HG02678 (cell line): Measurements from ENCODE around the gene CEP162.
"Not testable (repeated sequence)": the region's sequence is repeated elsewhere in the genome, so short reads cannot be mapped to it uniquely, and the experiment has no call there.

ENCODE experiments used
- ATAC-seq: cut with Tn5 transposase; IDR thresholded peaks from one replicate; pipeline ENCODE4 v1.9.1; 2021; ENCODE audit warnings: mild to moderate bottlenecking, moderate library complexity; ENCODE audit not compliant: unreplicated experiment

Gene CEP162

GRCh38 chr6:84227434-84228197 is at the start of gene CEP162:
TSS of gene CEP162 (minus strand) at chr6:84227643. CDS start at chr6:84226393, 1,250 bp downstream.
- peak; percentile 96 for ATAC-seq

DNA sequence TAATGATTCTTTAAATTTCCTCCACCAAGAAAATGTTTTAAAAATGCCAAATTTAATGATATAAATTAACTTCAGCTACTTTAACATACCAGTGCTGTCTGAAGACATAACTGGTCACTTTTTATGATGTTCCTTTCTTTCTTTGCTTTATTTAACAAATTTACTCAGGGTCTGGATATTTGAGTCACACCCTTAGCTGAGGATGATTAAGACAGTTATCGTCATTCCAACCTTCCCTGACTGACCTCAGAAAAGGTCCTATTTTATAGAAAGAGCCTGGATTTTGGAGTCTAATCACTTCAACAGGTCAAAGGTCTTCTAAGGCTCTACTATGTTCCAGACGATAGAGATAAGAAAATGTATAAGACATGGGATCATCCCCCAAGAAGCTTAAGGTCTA is 47.4 kb upstream of the CEP162 start:
- ATAC-seq, result no peak

DNA sequence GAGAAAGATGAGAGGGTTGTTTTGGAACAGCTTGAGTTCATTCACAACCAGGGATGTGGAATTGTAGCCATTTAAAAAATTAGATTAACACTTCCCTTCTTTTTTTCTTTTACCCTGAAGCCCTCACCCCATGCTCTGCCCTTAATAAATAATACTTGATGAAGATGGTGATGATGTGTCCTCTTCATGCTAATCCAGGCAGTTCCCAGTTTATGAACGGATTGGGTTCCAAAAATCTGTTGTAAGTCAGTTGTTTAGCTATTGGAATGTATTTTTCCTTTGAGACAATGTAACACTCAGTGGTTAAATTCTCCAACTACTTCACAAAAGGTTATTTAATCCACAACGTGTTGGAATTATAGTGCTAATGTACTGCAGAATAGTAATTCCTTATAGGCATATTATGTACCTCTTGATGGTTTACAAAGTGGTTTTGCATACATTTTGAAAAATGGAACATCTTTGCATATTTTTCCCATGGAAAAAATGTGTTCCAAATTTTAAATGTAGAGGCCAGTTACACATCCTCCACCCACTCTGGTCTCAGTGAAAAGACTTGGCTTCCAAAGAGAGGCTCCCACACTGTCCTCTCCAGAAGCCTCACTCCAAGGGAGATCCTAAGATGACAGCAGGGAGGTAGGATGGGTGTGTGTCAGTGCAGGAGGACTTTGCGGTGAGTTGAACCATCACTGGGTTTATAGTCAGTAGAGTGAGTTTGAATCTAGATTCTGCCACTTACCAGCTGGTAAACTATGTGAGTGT is 45.8 kb upstream of the CEP162 start:
- ATAC-seq, result no peak

- no peak for ATAC-seq
These were observed 44.9 kb upstream of the CEP162 start for GRCh38 chr6:84272298-84272697.

DNA sequence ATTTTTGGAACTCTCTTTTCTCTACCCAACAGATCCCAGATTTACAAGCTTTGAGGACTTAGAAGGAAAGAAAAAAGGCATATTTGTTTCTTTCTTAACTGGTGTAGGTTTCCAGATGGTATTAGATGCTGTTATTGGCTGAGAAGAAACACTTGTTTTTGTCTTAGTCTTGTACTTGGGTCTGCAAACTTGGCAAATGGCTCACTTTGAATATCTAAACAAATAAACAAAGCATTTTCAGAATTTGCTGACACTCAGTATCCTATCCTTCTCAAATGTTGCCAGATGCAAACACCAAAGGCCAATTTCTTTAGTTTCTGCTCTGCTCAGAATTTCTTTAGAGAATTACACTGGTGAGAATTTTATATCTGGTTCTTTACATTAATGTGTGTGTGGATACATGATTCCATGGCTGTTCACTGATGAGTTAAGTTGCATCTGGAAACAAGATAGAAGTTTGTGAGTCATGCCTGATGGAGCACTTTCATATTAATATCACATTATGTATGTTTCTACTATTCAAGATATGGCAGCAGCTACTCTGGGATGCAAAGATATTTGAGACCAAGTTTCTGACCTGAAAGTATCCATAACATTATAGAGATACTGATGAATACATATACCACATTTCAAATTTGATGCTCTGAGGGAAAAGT is 43.7 kb upstream of the CEP162 start:
- no peak for ATAC-seq

DNA sequence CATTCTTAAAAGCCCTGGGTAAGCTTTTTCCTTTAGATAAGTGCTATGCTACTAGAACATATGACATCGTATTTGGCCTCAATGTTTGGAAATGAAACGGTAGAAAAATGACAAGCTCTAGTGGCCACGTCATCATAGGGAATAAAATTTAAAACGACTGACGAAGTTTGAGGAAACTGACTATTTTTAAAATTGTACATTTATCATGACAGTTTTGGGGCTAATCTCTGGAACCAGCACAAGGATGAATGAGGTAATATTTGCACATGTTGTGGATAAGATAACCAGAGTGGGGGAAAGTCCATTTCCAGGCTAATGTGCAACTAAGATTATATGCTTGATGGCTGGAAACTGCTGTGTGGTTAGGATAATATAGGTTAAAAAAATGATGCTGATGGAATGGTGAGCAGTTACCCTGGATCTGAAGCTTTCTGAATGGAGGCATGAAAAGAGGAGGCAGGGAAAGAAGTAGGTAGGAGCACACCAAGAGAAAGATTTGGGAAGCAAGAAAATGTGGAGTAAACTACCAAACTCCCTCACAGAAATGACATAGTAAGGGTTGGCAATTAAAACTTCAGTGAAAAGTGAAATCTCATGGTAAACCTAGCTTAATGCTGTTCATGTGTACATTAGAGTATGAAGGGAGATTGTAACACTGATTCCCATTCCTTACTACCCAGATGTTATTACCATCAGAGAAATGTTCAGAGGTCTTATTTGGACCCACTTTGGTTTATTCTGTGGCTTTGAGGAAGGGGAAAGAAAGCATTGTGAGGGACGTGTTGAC is 42.7 kb upstream of the CEP162 start:
- no peak for ATAC-seq

GRCh38 chr6:84268781-84269180 is 41.3 kb upstream of the CEP162 start:
- ATAC-seq, result no peak

- ATAC-seq, result no peak
These were observed 36.1 kb upstream of the CEP162 start for GRCh38 chr6:84263557-84263956.

DNA sequence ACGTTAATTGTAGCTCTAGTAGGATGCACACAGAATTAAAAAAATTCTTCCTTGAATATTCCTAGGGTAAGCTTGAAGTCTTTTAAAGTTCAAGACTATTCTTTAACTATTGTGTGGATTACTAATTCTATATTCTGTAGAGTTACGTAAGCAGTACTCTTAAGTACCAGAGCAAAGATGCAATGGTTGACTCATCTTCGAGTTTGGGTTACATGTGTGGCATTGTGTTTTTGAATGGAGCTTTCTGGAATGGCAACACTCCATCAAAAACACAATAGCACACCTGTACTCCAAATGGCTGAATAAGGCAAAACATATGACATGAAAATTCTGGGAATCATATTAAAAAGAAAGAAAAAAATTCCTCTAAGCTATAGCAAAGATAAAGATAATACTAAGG is 33.5 kb upstream of the CEP162 start:
- no peak for ATAC-seq

DNA sequence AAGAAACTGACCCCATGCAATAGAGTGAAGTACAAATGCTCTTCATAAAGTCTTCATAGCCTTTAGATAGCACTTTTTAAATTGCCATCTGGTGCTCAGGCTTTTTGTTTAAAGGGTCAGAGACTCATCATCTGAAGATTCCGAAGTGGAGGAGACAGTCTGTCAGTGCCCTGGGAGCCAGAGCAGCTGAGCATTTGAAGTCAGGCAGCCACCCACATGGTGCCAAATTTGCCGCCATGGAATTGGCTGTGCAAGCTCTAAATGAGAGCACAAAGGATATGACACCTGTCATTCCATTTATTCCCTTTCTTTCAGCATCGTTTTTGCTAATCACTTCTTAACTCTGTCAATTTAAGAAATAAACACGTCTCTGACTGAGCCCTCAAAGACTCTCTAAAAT is 32.8 kb upstream of the CEP162 start:
- no peak for ATAC-seq

GRCh38 chr6:84258866-84259265 is 31.4 kb upstream of the CEP162 start:
- no peak for ATAC-seq

DNA sequence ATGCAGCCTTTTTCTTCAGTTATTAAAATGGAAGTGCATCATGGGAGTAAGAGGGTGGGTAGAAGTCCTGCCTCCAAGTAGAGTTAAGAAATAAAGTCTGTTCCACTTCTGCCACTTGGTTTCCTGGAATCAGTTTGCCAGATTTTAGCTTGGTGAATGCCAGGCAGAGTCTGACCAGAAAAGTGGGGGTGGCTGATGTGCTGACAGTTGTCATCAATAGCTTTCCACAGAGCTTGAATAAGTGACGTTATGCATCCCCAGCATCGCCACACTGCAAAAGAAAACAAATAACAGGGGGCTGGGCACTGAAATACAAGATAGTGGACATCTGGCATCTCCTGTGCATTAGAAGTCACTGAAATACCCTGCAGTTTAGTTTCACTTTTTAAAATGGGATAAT is 30.8 kb upstream of the CEP162 start:
- no peak for ATAC-seq

DNA sequence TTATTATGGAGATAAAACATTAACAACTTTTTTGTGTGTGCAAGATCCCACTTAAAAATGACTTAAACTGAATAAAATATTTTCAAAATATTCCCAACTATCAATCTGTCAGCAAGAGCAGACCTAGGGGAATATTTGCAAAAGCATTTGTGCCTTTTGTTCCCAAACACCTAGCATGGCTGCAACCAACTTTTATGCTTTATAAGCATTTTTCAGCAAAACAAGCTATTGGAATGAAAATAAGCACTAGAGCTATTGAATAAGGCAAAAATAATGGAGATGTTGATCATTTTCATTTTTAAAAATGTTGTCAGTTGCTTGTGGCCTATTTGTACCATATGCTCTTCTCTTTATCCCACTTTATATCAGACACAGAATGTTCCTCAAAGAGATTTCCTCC is 28.2 kb upstream of the CEP162 start:
- ATAC-seq, result no peak

- no peak for ATAC-seq
These were observed 25.9 kb upstream of the CEP162 start for GRCh38 chr6:84253380-84253779.

- no peak for ATAC-seq
These were observed 24.6 kb upstream of the CEP162 start for GRCh38 chr6:84251891-84252539.

- no peak for ATAC-seq
These were observed 22.3 kb upstream of the CEP162 start for GRCh38 chr6:84249724-84250123.

DNA sequence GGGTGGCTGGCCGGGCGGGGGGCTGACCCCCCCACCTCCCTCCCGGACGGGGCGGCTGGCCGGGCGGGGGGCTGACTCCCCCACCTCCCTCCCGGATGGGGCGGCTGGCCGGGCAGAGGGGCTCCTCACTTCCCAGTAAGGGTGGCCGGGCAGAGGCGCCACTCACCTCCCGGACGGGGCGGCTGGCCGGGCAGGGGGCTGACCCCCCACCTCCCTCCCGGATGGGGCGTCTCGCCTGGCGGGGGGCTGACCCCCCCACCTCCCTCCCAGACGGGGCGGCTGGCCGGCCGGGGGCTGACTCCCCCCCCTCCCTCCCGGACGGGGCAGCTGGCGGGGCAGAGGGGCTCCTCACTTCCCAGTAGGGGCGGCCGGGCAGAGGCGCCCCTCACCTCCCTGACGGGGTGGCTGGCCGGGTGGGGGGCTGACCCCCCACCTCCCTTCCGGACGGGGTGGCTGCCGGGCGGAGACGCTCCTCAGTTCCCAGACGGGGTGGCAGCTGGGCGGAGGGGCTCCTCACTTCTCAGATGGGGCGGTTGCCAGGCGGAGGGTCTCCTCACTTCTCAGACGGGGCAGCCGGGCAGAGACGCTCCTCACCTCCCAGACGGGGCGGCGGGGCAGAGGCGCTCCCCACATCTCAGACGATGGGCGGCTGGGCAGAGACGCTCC is 17.1 kb upstream of the CEP162 start:
- ATAC-seq, result not testable (repeated sequence)

DNA sequence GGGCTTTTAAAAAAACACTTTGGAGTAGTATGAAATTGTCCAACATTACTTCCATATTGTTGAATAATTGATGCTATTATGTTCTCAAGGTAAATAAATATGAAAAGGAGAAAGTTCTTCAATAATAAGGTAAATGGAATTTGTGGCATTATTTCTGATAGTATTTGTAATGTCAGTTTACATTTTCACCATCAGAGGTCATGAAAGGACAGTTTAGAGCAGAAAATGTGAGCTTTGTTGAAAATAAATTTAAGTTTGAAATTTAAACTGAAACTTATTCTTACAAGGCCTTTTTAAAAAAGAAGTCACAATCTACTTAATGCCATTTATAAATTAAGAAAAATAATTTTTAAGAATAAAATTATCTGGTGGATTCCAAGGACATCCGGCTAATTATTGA is 15.8 kb upstream of the CEP162 start:
- no peak for ATAC-seq

DNA sequence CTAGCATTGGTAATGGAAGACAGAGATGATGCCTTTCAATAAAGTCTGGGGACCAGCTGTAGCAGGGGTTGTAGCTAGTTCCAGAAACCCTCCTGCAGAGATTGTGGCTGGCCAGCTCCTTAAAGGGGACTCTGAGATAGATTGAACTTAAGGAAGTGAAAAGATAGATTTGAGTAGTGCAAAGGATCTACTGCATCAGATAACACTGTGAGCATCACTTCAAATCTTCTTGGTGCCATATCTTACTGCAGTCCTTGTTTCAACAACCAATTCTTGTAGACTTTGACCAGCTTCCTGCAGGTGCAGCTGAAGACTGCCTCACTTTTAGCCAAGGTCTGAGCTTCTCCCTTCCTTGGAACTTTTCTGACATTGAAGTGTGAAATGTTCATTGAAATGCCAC is 14.8 kb upstream of the CEP162 start:
- ATAC-seq, result peak; percentile 54

DNA sequence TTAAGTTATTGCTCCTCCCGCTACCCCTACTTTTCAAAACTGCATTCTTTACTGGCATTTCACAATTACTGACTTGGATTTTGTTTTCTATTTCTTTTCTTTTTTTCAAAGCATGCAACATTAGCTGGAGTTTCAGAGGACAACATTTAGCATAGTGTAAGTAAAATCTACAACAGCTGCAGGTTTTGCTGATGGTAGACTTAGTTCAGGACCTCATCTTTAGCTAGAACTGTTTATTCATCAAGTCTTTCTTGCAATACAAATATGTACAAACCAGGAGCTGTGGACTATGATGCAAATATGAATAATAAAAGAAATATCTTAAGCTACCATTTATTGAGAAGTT is 728 bp upstream of the CEP162 start:
- peak; percentile 1 for ATAC-seq
